Measurements from ENCODE around the gene AVPI1. TPM values are rescaled to one million over a fixed set of nuclear protein-coding genes. Genes with fewer than 3 reads are reported as not detected.

The AVPI1 gene
- total and polyA plus RNA-seq, 2 donors from 2014 or later: 10.7 to 15.5 TPM

- no peak overlapping the region for H3K9ac ChIP-seq (ENCODE audit: low read length in 3 of 3)
- DNase-seq (no peak), FAIRE-seq (no peak)
- H3K36me3 ChIP-seq (ENCODE audit: control insufficient read depth in 2 of 3, insufficient read depth in 3 of 3, low read length in 3 of 3): no peaks in the 10 kb centered on the region
- H3K27me3 ChIP-seq (ENCODE audit: control insufficient read depth, insufficient read depth, low read length): no peaks in the 10 kb centered on the region
- no peak overlapping the region for H3K4me3 ChIP-seq (ENCODE audit: low read length in 3 of 3)
- H3K27ac ChIP-seq (ENCODE audit: low read depth in 2 of 2, low read length in 2 of 2): no peak overlapping the region
- peaks cover 0 to 5% (median 4%) of the 10 kb centered on the region in 3 donors for H3K4me1 ChIP-seq (ENCODE audit: control insufficient read depth in 2 of 3, insufficient read depth in 2 of 3, low read depth in 1 of 3, low read length in 3 of 3)
- no peak for TF ChIP-seq CTCF (IDR thresholded peaks at IDR 0.05; ENCODE audit: borderline replicate concordance, extremely low read depth, insufficient read depth)
- intact Hi-C loops (cut with DNase I): no loop called here
- H3K9me3 ChIP-seq (ENCODE audit: control insufficient read depth in 2 of 3, insufficient read depth in 1 of 3, low read length in 3 of 3): no peaks in the 10 kb centered on the region
Measured at GRCh38 chr10:97628228-97628627, 58.8 kb downstream of the AVPI1 start.

- Histone ChIP-seq H3K27me3 (ENCODE audit: control insufficient read depth, insufficient read depth, low read length) (no peaks in the 10 kb centered on the region), H3K36me3 (ENCODE audit: control insufficient read depth in 2 of 3, insufficient read depth in 3 of 3, low read length in 3 of 3) (no peaks in the 10 kb centered on the region), H3K9ac (ENCODE audit: low read length in 3 of 3) (no peak overlapping the region), H3K4me1 (ENCODE audit: control insufficient read depth in 2 of 3, insufficient read depth in 2 of 3, low read depth in 1 of 3, low read length in 3 of 3) (peaks cover 0 to 7% (median 5%) of the 10 kb centered on the region in 3 donors), H3K4me3 (ENCODE audit: low read length in 3 of 3) (no peak overlapping the region), H3K27ac (ENCODE audit: low read depth in 2 of 2, low read length in 2 of 2) (no peak overlapping the region), H3K9me3 (ENCODE audit: control insufficient read depth in 2 of 3, insufficient read depth in 1 of 3, low read length in 3 of 3) (no peaks in the 10 kb centered on the region)
- no peak for TF ChIP-seq CTCF (IDR thresholded peaks at IDR 0.05; ENCODE audit: borderline replicate concordance, extremely low read depth, insufficient read depth)
- DNase-seq: no peak
- no peak for FAIRE-seq
- intact Hi-C loops (cut with DNase I): no loop called here
Measured at GRCh38 chr10:97627731-97628130, 59.3 kb downstream of the AVPI1 start.

Other genes with a start within 250 kb of the AVPI1 start
- 28.8 TPM for gene EXOSC1, start 241.2 kb downstream of the AVPI1 start, total RNA-seq
- 40.9 TPM for gene EXOSC1, start 241.2 kb downstream of the AVPI1 start, polyA plus RNA-seq (ENCODE audit: insufficient read depth, low read depth, low replicate concordance)
- gene ZDHHC16, start 241.1 kb downstream of the AVPI1 start, total RNA-seq: 35.9 TPM
- gene ZDHHC16, start 241.1 kb downstream of the AVPI1 start, polyA plus RNA-seq (ENCODE audit: insufficient read depth, low read depth, low replicate concordance): 48.9 TPM
- 56.1 TPM for gene MMS19, start 188.8 kb downstream of the AVPI1 start, total RNA-seq
- gene MMS19, start 188.8 kb downstream of the AVPI1 start, polyA plus RNA-seq (ENCODE audit: insufficient read depth, low read depth, low replicate concordance): 49.7 TPM
- 17.4 TPM for gene UBTD1, start 188.3 kb downstream of the AVPI1 start, total RNA-seq
- 26.1 TPM for gene UBTD1, start 188.3 kb downstream of the AVPI1 start, polyA plus RNA-seq (ENCODE audit: insufficient read depth, low read depth, low replicate concordance)
- 3.6 TPM for gene ANKRD2, start 114.5 kb downstream of the AVPI1 start, total RNA-seq
- 10.0 TPM for gene ANKRD2, start 114.5 kb downstream of the AVPI1 start, polyA plus RNA-seq (ENCODE audit: insufficient read depth, low read depth, low replicate concordance)
- 28.8 TPM for gene HOGA1, start 102.9 kb downstream of the AVPI1 start, total RNA-seq
- gene HOGA1, start 102.9 kb downstream of the AVPI1 start, polyA plus RNA-seq (ENCODE audit: insufficient read depth, low read depth, low replicate concordance): 100 TPM
- 1.6 TPM for gene C10orf62, start 97.5 kb downstream of the AVPI1 start, total RNA-seq
- 0.77 TPM for gene C10orf62, start 97.5 kb downstream of the AVPI1 start, polyA plus RNA-seq (ENCODE audit: insufficient read depth, low read depth, low replicate concordance)
- 9.1 TPM for gene MORN4, start 53.7 kb downstream of the AVPI1 start, total RNA-seq
- gene MORN4, start 53.7 kb downstream of the AVPI1 start, polyA plus RNA-seq (ENCODE audit: insufficient read depth, low read depth, low replicate concordance): 21.2 TPM
- 14.2 TPM for gene PI4K2A, start 46.6 kb downstream of the AVPI1 start, total RNA-seq
- gene PI4K2A, start 46.6 kb downstream of the AVPI1 start, polyA plus RNA-seq (ENCODE audit: insufficient read depth, low read depth, low replicate concordance): 17.3 TPM
- 43.2 TPM for gene MARVELD1, start 26.5 kb upstream of the AVPI1 start, total RNA-seq
- gene MARVELD1, start 26.5 kb upstream of the AVPI1 start, polyA plus RNA-seq (ENCODE audit: insufficient read depth, low read depth, low replicate concordance): 8.3 TPM
- 34.4 TPM for gene ZFYVE27, start 49.9 kb upstream of the AVPI1 start, total RNA-seq
- 23.3 TPM for gene ZFYVE27, start 49.9 kb upstream of the AVPI1 start, polyA plus RNA-seq (ENCODE audit: insufficient read depth, low read depth, low replicate concordance)
- 0.31 TPM for gene SFRP5, start 84.8 kb upstream of the AVPI1 start, total RNA-seq
- 0.22 TPM for gene SFRP5, start 84.8 kb upstream of the AVPI1 start, polyA plus RNA-seq (ENCODE audit: insufficient read depth, low read depth, low replicate concordance)
- 0.50 TPM for gene GOLGA7B, start 162.6 kb upstream of the AVPI1 start, total RNA-seq
- not detected for gene GOLGA7B, start 162.6 kb upstream of the AVPI1 start, polyA plus RNA-seq (ENCODE audit: insufficient read depth, low read depth, low replicate concordance)

All from kidney (tissue), 14 donors.